ENCODE measurements around the gene TRPM2.

Gene TRPM2

DNA sequence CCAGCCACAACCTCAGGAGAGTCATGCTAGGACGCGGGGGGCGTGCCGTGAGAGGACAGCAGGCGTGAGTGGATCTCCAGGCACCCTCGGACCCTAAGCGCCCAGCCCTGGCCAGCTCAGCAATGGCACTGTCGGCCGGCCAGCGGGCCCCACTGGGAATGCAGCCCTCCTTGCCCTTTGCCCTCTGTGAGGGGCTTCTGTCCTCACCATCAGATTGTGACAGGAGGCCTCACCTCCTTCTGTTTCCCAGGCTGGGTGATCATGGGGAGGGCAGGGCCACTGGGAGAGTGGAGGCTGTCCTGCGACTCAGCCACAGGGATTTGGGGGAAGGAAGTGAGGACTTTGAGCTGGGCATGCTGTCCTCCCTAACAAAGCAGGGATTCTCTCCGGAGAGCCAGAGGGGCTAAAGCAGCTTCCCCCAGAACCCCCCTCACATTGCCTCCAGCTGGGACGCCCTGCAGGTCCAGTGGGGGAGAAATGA, 95.3 kb downstream of the TRPM2 start:
- DNase-seq = no peak

DNA sequence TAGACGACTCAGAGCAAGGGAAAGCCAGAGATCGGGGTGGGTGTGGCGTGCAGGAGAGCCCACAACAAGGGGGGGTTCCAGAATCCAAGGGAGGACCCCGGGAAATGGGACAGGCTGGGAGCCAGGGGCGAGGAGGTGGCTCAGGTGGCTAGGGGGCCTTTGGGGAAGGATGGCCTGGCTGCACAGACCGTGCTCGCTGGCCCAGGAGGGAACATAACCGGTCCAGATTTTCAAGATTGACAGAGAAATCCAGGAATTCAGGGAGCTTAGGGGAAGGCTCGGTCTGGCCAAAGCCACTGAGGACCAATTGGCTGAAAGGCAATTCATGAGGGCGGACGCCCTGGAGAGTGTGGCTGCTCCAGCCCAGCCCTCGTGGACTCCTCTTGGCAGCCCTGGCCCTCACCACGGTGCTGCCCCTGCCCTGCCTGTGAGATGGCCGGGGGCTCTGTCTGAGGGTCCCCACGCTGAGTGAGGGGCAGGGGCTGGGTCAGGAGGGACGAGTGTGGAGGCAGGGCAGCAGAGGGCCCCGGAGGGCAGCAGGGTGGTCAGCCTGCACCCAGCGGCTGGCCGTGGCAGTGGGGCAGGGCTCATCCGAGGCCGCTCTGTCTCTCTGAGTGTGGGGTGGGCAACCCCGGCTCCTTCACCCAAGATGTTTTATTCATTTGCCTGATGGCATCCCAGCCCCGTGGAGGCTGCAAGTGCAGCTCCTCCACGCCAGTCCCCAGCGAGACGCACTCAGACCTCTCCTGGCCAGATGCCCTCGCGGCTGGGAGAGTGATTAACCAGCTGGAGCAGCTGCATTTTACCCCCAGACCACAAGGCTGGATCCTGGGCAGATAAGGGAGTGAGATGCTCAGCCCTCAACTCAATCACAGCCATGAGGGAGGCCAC, 96.3 kb downstream of the TRPM2 start:
- no peak for DNase-seq

DNA sequence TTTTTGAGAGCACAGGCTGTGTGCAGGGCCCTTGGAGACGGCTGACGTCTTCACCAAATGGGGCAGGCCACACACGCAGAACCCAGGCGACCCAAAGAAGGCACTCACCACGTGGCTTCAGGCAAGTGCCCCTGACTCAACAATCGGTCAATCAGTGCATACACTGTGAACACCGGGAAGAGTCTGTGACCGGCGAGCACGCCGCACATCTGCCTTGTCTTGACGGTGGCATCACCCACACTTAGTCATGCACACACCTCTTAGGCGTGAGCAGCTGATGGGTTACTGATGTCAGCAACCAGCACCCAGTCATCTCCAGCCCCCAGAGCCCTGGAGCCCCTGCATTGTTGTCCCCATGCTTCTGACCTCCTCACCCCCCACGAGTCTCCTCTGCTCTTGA, 97.0 kb downstream of the TRPM2 start:
- no peak for DNase-seq

DNA sequence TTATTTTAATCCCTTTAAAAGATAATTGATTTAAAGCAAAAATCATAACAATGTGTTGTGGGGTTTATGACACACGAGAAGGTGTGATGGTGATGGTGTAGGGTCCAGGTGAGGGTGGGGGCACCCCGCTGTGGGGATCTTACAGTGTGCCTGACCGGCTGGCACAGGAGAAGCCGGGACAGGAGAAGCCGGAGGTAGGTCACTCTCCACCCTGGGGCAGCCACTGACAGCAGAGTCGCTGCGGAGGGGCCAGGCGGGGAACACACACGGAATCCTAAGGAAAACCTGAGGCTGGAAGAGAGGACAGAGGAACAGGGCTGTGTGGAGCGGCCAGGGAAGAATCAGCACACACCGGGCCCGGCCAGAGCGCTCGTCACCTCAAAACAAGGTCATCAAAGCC, 97.6 kb downstream of the TRPM2 start:
- DNase-seq = no peak

DNA sequence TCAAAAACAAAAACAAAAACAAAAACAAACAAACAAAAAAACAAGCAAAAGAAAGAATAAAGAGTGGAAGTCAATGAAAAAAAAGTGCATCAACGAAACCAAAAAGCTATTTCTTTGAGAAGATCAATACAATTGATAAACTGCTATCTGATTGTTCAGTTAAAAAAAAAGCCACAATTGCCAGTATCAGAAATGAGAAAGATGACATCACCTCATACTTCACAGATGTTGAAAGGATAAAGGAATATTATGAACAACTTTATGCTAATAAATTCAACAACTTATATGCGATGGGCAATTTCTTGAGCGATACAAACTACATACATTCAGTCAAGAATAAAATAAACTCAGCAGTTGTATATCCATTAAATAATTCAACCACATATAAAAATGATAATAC, 99.7 kb downstream of the TRPM2 start:
- DNase-seq = no peak

DNA sequence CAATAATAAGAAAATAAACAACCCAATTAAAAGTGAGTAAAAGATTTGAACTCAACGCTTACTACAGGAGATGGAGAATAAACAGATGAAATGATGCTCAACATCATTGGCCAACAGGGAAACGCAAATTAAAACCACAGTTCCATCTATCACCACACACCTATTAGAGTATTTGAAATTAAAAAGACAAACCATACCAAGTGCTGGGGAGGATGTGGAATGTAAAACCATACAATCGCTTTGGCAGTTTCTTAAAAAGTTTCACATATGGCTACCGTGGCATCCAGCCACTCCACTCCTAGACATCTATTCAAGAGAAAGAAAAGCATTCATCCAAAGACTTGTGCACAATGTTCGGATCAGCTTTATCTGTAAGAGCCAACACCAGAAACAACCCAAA, 100.6 kb downstream of the TRPM2 start:
- no peak for DNase-seq

DNA sequence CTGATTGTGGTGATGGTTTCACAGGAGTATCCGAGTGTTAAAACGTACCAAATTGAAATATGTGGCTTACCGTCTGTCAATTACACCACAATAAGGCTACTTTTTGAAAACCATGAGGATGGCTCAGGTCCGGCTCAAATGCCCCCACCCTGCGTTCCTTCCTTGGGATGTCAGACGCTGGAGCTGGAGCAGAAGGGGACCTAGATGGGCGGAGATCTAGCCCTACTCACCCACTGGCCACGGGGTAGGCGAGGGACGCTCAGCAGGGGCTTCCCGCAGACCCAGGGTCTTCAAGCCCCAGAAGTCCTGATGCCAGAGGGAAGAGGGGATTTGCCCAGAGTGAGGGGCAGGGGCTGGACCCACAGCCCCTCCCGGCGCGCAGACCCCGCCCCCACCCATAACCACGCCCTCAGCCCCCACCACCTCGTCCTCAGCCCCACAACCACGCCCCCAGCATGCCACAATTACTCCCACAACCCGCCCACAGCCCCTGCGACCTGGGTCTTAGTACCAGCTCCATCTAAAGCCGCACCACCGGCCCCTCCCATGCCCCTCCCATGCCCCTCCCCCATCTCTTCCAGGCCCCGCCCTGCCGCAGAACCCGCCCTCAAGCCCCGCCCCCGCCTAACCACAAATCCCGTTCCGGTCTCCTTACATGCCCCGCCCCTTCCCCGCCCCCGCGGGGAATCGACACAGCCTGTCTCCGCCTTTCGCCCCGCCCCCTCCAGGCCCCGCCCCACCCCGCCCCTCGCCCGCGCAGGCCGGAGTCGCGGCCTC, 101.5 kb downstream of the TRPM2 start, which contains the start of gene LRRC3:
Gene LRRC3, plus strand, starts transcription at position 764 of the 777 bp plus-strand sequence. CDS start 1,135 bp downstream, outside the sequence.
- DNase-seq = peak; percentile 89

DNA sequence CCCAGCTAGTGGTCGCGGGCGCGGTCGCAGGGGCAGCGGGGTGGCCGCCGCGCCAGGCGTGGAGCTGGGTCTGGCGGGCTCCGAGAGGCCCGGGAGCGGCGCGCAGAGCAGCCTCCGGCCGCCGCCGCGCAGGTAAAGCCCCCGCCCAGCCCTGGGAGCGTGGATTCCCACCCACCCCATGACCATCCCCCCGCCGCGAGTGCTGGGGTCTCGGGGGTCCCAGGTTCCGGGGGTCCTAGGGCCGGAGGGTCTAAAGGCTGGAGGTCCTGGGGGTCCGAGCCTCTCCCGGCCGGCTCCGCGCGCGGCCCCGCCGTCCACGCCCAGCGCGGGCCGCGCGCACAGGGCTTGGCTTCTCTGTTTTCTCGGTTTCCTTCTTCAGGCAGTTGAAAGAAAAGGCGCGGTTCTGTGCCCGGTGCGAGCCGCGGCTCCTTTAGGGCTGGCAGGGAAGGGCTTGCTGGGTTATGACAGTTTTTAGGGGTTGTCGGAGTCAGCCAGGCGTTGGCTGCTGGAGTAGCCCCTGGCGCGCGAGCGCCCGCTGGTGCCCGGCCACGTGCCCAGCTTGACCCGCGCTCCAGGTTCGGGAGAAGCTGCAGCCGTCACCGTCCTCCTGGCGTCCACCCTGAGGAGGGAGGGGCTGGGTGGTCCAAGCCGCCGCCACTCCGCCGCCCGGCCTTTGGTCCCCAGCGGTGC, 102.2 kb downstream of the TRPM2 start:
- DNase-seq = peak; percentile 32

DNA sequence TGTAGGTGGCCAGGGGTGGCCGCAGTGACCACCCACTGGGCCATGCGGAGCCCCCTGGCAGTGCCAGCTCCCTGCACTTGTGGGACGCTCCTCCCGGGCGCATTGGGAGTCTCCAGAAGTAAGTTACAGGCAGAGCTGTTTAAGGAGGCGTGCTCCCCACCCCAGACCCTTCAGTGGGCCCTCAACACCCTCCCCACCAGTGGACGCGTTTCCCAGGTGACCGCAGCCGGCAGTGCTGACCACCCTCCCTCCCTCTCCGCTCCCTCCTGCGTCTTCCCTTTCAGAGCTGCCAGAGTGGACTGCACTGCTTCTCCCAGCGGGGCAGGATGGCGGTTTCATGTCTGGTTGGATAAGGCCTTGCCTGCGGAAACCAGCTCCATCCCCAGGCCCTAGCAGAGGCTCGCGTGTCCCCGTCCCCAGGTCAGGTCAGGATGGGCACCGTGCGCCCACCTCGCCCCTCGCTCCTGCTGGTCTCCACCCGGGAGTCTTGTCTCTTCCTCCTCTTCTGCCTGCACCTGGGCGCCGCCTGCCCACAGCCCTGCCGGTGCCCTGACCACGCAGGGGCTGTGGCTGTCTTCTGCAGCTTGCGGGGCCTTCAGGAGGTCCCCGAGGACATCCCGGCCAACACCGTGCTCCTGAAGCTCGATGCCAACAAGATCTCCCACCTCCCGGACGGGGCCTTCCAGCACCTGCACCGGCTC, 102.9 kb downstream of the TRPM2 start:
- no peak for DNase-seq

DNA sequence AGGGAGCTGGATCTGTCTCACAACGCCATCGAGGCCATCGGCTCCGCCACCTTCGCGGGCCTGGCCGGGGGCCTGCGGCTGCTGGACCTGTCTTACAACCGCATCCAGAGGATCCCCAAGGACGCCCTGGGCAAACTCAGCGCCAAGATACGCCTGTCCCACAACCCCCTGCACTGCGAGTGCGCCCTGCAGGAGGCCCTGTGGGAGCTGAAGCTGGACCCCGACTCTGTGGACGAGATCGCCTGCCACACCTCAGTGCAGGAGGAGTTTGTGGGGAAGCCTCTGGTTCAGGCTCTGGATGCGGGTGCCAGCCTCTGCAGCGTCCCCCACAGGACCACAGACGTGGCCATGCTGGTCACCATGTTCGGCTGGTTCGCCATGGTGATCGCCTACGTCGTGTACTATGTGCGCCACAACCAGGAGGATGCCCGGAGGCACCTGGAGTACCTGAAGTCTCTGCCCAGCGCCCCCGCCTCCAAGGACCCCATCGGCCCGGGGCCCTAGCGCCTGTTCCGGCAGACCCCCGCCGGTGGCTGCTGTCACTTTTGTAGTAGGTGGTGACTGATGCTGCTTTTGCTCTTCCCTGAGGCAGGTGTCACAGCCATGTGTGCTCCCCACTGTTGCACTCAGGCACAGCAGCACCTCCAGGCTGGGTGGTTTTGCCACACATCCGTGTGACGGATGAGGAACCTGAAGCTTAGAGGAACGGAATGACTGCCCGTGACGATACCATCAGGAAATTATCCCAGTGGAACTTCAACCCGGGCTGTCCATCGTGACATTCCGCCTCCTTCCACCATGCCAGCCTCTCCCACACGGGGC, 103.7 kb downstream of the TRPM2 start:
- no peak for DNase-seq

DNA sequence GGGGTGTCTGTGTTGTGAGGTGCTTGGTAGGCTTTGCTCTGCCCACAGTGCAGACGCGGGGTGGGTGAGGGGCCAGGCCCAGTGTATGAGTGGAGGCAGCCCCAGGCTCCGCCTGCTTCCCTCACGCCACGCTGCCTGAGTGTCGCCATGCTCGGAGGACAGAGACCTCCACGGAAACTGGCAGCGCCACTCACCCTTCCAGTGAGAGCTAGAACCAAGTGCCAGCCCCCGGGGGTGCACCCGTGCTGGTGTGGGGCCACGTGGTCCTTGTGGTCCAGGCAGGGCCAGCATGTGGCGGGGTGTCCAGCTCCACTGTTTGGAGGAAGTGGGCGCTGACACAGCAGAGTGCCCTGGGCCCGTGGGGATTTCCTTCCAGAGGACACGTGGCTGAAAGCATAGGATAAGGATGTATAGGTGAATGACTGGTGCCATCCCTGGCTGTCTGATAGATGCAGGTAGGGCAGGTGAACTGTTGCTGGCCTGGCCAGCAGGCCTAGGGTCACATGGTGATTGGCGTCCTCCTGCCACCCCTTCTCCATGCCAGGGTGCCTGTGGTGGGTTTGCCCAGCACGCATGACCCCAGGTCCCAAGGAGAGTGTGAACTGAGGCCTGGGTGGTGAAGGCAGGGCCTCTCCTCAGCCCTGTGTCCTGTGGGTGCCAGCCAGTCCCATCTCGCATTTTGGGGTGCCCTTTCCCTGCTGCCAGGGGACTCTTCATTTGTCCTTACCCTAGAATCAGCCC, 105.7 kb downstream of the TRPM2 start:
- no peak for DNase-seq

DNA sequence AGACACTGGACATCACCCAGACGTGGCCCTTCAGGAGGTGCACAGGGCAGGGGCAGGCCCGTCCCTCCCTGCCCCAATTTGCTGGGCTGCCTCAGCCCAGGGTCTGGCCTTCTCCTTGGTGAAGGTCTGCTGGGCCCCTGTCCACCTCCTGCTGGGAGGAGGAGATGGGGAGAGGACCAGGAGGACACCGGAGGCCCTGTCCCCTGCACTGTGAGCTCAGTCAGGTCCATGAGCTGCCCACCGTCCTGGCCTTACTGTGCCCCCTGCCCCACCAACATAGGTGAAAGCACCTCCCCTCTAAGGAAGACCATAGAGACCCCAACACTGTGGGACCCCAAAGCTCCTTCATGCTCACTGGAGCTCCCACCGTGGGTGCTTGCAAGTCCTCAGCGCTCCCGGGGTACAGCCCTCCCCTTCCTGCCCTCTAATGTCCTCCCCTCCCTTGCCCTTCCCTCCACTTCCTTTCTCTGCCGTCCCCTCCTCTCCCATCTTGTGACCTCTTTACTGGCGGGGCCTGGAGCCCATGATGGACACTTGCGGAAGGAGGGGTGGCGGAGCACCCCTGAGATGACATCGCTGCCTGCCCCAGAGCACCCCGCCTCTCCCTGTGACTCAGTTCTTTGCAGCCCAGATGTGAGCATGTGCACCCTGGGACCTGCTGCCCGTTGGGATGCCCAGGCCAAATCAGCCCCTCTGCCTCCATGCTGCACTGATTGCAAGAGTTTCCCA, 106.5 kb downstream of the TRPM2 start:
- DNase-seq = no peak

DNA sequence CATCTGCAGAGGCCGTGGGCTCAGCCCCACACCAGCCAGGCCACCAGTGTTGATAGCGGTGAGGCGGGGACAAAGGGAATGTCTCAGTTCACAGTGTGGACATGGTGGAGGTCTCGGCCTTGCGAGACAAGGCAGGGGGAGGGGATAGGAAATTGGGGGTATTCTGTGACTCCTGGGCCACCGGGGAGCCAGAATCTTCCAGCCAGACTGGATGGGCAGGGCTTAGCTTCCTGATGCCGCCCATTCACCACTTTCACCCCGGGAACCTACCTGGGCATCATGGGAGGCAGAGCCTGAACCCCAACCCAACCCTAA, 107.0 kb downstream of the TRPM2 start:
- no peak for DNase-seq

DNA sequence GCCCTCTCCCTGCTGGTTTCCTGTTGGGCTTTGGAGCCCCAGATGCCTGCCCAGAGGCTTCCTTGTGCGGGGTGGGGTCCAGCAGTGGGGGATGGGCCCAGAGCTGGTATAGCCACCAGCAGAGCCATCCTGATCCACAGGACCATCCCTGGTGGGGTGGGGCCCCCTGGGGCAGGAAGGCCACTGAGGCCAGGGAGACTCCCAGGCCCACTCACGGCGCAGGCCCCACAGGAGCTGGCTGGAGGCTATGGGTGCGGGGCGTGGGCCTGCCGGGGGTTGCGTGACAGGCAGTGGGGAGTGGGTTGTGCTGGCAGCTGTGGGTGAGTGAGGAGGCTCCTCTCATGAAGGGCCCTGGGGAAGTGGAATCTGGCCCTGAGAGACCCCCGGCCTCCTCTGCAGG, 107.6 kb downstream of the TRPM2 start:
- no peak for DNase-seq

DNA sequence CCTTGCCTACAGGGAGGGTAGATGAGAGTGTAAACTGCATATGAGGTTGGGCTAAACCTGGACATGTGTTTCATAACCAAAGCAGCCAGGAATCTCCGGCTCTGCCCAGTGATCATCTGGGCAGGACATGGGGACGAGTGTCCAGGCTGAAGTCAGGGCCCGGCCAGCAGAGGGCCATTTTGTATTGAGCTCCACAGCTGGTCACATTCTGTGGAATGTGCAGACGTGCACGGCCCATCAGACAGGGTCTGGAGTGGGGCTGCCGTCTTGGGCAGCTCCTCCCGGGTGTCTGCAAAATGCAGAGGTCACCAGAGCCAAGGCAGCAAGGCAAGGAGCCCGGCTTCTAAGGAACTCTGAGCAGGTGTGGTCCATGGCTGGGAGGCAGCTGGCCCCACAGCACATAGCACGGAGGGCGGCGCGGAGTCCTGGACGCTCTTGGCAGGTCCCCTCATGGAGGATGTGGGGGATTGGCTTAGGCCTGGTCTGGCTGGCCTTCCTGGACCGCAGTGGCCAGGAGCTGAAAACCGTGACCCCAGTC, 108.1 kb downstream of the TRPM2 start:
- no peak for DNase-seq

DNA sequence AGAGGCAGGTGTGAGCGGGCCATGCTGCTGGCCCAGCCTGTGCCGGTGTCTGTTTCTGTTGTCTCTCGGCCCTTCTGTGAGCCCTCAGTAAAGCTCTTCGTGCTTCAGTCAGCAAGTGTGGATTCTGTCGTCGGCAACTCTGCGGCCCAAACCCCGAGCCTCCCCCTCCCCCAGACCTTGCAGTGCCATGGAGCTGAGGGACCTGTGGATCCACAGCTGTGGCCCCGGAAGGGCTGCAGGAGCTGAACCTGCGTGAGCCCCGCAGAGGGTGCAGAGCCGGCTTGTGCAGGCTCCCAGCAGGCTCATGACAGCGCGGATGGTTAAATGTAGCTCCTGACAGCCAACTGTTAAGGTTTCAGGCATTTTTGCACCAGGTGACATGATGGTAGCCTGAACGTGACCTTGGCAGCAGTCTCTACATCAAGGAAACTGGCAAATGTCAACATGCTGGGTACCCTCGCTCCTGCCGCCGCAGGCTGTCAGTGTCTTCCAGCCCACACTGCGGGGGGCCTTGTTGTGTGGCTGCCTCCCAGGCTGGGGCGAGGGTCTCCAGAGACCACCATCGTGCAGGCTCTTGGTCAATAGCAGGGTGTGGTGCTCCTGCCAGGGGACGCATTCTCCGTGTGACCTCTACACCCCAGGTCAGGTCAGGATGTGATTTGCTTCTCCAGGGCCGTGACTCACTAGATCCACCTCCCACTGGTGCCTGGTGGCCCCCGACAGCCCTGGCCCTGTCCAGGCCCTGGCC, 108.8 kb downstream of the TRPM2 start:
- DNase-seq = no peak

DNA sequence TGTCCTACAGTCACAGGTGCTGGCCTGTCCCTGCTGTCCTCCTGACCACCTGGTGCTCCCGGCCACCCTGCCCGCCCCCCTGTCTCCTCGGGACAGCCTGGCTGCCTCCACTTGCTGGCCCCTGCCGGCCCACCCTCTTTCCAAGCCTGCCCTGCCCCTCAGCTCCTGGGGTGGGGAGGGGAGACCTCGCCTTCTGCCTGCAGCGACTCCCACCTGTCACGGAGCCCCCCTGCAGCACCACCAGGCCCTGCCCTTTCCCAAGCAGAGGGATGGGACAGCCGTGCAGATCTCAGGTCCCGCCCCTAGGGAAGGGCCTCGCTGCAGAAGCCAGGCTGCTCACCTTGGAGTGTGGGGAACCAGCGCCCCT, 109.4 kb downstream of the TRPM2 start:
- DNase-seq = no peak

DNA sequence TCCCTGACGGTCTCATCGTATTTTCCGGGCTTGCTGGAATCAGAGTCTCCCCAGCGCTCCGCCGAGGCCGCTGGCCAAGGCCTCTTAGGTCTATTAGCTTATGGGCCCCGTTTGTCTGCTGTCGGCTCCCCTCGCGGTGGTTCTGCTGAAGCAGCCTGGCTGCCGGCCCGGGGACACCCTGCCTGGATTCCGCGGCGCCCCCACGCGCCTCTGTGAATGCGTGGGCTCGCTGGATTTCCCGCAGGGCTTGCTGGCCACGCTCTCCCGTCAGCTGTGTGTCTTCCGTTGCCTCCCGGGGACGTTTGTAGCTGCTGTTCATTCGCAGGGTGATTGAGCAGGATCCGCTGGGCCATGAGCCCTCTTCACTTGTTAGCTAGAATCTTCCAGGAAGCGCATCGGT, 110.3 kb downstream of the TRPM2 start:
- DNase-seq = no peak

DNA sequence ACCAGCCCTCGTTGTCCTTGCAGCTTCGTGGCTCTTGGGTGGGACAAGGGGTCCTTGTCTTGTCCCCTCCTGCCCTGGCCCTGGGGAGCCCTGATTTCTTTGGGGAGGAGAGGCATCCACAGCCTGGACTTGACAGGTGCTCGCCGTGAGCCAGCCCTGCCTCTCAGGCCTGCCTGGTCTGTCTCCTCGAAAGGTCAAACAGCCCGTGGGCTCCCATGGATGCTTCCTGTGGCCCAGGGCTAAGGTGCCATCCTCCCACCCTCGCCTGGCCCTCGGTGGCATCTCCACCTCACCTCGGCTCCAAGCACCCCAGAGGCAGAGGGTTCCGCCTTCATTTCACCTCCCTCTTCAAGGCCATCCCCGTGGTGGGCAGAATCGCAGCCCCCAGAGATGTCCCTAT, 110.9 kb downstream of the TRPM2 start:
- DNase-seq = no peak

Data from fibroblast of skin of scalp (primary cell).